K562 (cell line): ENCODE results near the gene NMS.

ENCODE experiments used
- MCM7 ChIP-seq, 2 experiments: fragments of 450-650 bp; IDR thresholded peaks; 2 replicates each; pipeline ENCODE4 v1.6.1; 2016 to 2018
- NR2C2 ChIP-seq, 2 experiments: fragments of 200-800 bp in 1 of 2; sonication (Bioruptor generic) in 1 of 2; sonication (generic) in 1 of 2; formaldehyde crosslinking in 1 of 2; IDR thresholded peaks; 2 replicates each; pipeline versions ENCODE4 v1.6.1 to v1.8.0; 2016 to 2022; ENCODE audit warnings: mild to moderate bottlenecking in 1 of 2, missing compliant biosample characterization in 1 of 2, missing genetic modification characterization in 1 of 2, missing genetic modification reagents in 1 of 2
- STAG1 ChIP-seq: sonication (generic); formaldehyde crosslinking; IDR thresholded peaks from 2 replicates; pipeline ENCODE4 v1.5.0; 2020; ENCODE audit warnings: missing genetic modification reagents, borderline replicate concordance

- no peak for TF ChIP-seq NR2C2 (CRISPR knock-in tag; IDR thresholded peaks at IDR 0.05)
- no peak for TF ChIP-seq NR2C2 (tag; IDR thresholded peaks at IDR 0.05)
- no peak for TF ChIP-seq MCM7 (IDR thresholded peaks at IDR 0.05)
- no peak for TF ChIP-seq STAG1
These were observed 724 bp downstream of the NMS start for GRCh38 chr2:100470898-100471514.
